A549 (cell line): ENCODE data around the gene SLC16A12. TPM values are rescaled to one million over a fixed set of nuclear protein-coding genes. Genes with fewer than 3 reads are reported as not detected.

Source experiments
- ATAC-seq, 2 experiments: fragments of 200-7000 bp in 1 of 2; fragments of >200 bp in 1 of 2; cut with Nextera tagmentation in 1 of 2; cut with Tn5 transposase in 1 of 2; 3 replicates each; pipeline versions ENCODE4 v1.8.0 to v1.9.1; 2018 to 2020; ENCODE audit warnings: mild to moderate bottlenecking in 1 of 2, moderate library complexity in 1 of 2
- CTCF ChIA-PET: fragments of 300-600 bp; sonication (Branson Sonifier 250); formaldehyde crosslinking; extraction: SDS; loops from one replicate; lab custom pipeline; 2021; ENCODE audit warnings: antibody characterized with exemption, inconsistent platforms; lab: Yijun Ruan, JAX
- POLR2A ChIA-PET: fragments of 350-600 bp; formaldehyde crosslinking; extraction: SDS; loops from one replicate; lab custom pipeline; 2021; ENCODE audit warnings: antibody characterized with exemption, inconsistent platforms; lab: Yijun Ruan, JAX
- DNase-seq, 2 experiments: peaks; one replicate each; pipeline versions ENCODE4 v3.0.0 to v3.0.0-alpha.2; 2011 to 2016; ENCODE audit warnings: low read depth in 1 of 2, low spot score in 1 of 2
- FAIRE-seq: peaks from 2 replicates; lab custom pipeline; 2011; peaks lifted over from hg19 to GRCh38; lab: Jason Lieb, UNC
- H3K27ac ChIP-seq, 2 experiments: fragments of >200 bp; sonication (Bioruptor Twin); formaldehyde crosslinking; 3 replicates each; pipeline ENCODE4 v1.5.1; 2016 to 2017
- H3K4me1 ChIP-seq: fragments of >200 bp; sonication (Bioruptor Twin); formaldehyde crosslinking; 3 replicates; pipeline ENCODE4 v1.6.1; 2016
- H3K4me2 ChIP-seq: fragments of >200 bp; sonication (Bioruptor Twin); formaldehyde crosslinking; 3 replicates; pipeline ENCODE4 v1.6.1; 2016
- H3K4me3 ChIP-seq: fragments of >200 bp; sonication (Bioruptor Twin); formaldehyde crosslinking; 3 replicates; pipeline ENCODE4 v1.5.1; 2016
- H3K9me3 ChIP-seq: fragments of >200 bp; sonication (Bioruptor Twin); formaldehyde crosslinking; 3 replicates; pipeline ENCODE4 v1.6.1; 2016
- CBX2 ChIP-seq: fragments of 200-600 bp; sonication (generic); IDR thresholded peaks from 2 replicates; pipeline ENCODE4 v1.6.1; 2016; ENCODE audit warnings: low read depth, mild to moderate bottlenecking, borderline replicate concordance
- CEBPB ChIP-seq, 2 experiments: fragments of >200 bp in 1 of 2; sonication (Bioruptor Twin) in 1 of 2; formaldehyde crosslinking in 1 of 2; IDR thresholded peaks; 2 replicates each; pipeline ENCODE4 v1.6.1; 2012 to 2016
- CHD2 ChIP-seq: fragments of 150-350 bp; IDR thresholded peaks from 2 replicates; pipeline ENCODE4 v1.6.1; 2014; ENCODE audit warnings: low read length; ENCODE audit not compliant: partially characterized antibody
- CHD4 ChIP-seq: fragments of 200-600 bp; sonication (generic); IDR thresholded peaks from 2 replicates; pipeline ENCODE4 v1.6.1; 2016; ENCODE audit warnings: antibody characterized with exemption, mild to moderate bottlenecking, borderline replicate concordance
- EHF ChIP-seq: fragments of 250-450 bp; sonication (Bioruptor Pico); IDR thresholded peaks from 2 replicates; pipeline ENCODE4 v1.5.0; 2020; ENCODE audit warnings: mild to moderate bottlenecking
- FOSB ChIP-seq: fragments of 250-450 bp; sonication (Bioruptor Pico); IDR thresholded peaks from 2 replicates; pipeline ENCODE4 v1.5.0; 2020; ENCODE audit warnings: mild to moderate bottlenecking, moderate library complexity
- FOSL2 ChIP-seq, 2 experiments: fragments of 450-650 bp in 1 of 2; fragments of >200 bp in 1 of 2; sonication (Bioruptor Twin) in 1 of 2; formaldehyde crosslinking; IDR thresholded peaks; 2 replicates each; pipeline versions ENCODE4 v1.5.0 to v1.6.1; 2016 to 2020; ENCODE audit warnings: mild to moderate bottlenecking in 1 of 2, moderate library complexity in 1 of 2
- HOXA7 ChIP-seq: fragments of 250-450 bp; sonication (Bioruptor Pico); IDR thresholded peaks from 2 replicates; pipeline ENCODE4 v1.5.0; 2020; ENCODE audit warnings: mild to moderate bottlenecking, moderate library complexity
- JUN ChIP-seq, 2 experiments: fragments of >200 bp; sonication (Bioruptor Twin); formaldehyde crosslinking; IDR thresholded peaks; 2 replicates in 1 of 2; 3 replicates in 1 of 2; pipeline ENCODE4 v1.6.1; 2016 to 2017
- JUNB ChIP-seq: fragments of >200 bp; sonication (Bioruptor Twin); formaldehyde crosslinking; IDR thresholded peaks from 2 replicates; pipeline ENCODE4 v1.6.1; 2016
- KDM1A ChIP-seq: fragments of 200-600 bp; sonication (generic); IDR thresholded peaks from 2 replicates; pipeline ENCODE4 v1.6.1; 2016; ENCODE audit warnings: low read depth, mild to moderate bottlenecking
- MAFK ChIP-seq: fragments of 450-650 bp; IDR thresholded peaks from 2 replicates; pipeline ENCODE4 v1.6.1; 2014; ENCODE audit not compliant: partially characterized antibody
- MAZ ChIP-seq: fragments of 150-350 bp; IDR thresholded peaks from 2 replicates; pipeline ENCODE4 v1.6.1; 2014; ENCODE audit warnings: antibody characterized with exemption, low read depth, low read length, borderline replicate concordance
- MYC ChIP-seq: IDR thresholded peaks from 2 replicates; pipeline ENCODE4 v1.6.1; 2012; ENCODE audit warnings: mild to moderate bottlenecking, inconsistent platforms, low read length, improper control_type of control experiment, borderline replicate concordance
- RARB ChIP-seq: fragments of 250-450 bp; sonication (Bioruptor Pico); IDR thresholded peaks from 2 replicates; pipeline ENCODE4 v1.8.0; 2021; ENCODE audit warnings: mild to moderate bottlenecking, moderate library complexity
- SMC3 ChIP-seq: fragments of >200 bp; sonication (Bioruptor Twin); formaldehyde crosslinking; IDR thresholded peaks from 3 replicates; pipeline ENCODE4 v1.6.1; 2018; ENCODE audit warnings: inconsistent platforms
- TFCP2L1 ChIP-seq: fragments of 250-450 bp; sonication (Bioruptor Pico); IDR thresholded peaks from 2 replicates; pipeline ENCODE4 v1.5.0; 2021; ENCODE audit warnings: mild to moderate bottlenecking
- TP53 ChIP-seq: fragments of 250-450 bp; sonication (Bioruptor Pico); IDR thresholded peaks from 2 replicates; pipeline ENCODE4 v1.5.0; 2021; ENCODE audit warnings: mild to moderate bottlenecking, moderate library complexity
- ZFP36 ChIP-seq: fragments of 450-650 bp; IDR thresholded peaks from 2 replicates; pipeline ENCODE4 v1.6.1; 2014; ENCODE audit warnings: borderline replicate concordance; ENCODE audit not compliant: partially characterized antibody
- ZNF302 ChIP-seq: fragments of 250-450 bp; sonication (Bioruptor Pico); IDR thresholded peaks from 2 replicates; pipeline ENCODE4 v1.9.0; 2021; ENCODE audit warnings: inconsistent platforms, mild to moderate bottlenecking, moderate library complexity
- ZSCAN20 ChIP-seq: fragments of 250-450 bp; sonication (Bioruptor Pico); IDR thresholded peaks from 2 replicates; pipeline ENCODE4 v1.8.0; 2022; ENCODE audit warnings: mild to moderate bottlenecking, moderate library complexity
- WGBS: methylation state at CpG from one replicate; pipeline ENCODE4 v1.1.6; 2017; ENCODE audit errors: missing lambda C conversion rate; 5-methylcytosine and 5-hydroxymethylcytosine counted together
- polyA plus RNA-seq, 4 experiments: library from polyadenylated mRNA; depleted of rRNA in 3 of 4; stranded (reverse); fragments of >200 nt; fragmentation: RNase III in 1 of 4; extraction: RNeasy Plus Mini Kit Qiagen cat#74134 plus additional on column Dnase treatment in 1 of 4; gene quantifications; 2 replicates in 3 of 4; 3 replicates in 1 of 4; pipeline ENCODE4 v1.2.3, GENCODE V29; 2011 to 2017
- TF ChIP-seq, protein P1 (sequence below): IDR thresholded peaks from 2 replicates; pipeline ENCODE4 v1.6.1; 2012
- TF ChIP-seq, protein P2 (sequence below): fragments of >200 bp; sonication (Bioruptor Twin); formaldehyde crosslinking; IDR thresholded peaks from 3 replicates; pipeline ENCODE4 v1.6.1; 2016
- TF ChIP-seq, protein P3 (sequence below): fragments of >200 bp; sonication (Bioruptor Twin); formaldehyde crosslinking; IDR thresholded peaks from 2 replicates; pipeline ENCODE4 v1.6.1; 2016

The SLC16A12 gene
- polyA plus RNA-seq, 2 of the 4 experiments (the other 2 are of a cell fraction) = 0.14 to 0.19 TPM

DNA sequence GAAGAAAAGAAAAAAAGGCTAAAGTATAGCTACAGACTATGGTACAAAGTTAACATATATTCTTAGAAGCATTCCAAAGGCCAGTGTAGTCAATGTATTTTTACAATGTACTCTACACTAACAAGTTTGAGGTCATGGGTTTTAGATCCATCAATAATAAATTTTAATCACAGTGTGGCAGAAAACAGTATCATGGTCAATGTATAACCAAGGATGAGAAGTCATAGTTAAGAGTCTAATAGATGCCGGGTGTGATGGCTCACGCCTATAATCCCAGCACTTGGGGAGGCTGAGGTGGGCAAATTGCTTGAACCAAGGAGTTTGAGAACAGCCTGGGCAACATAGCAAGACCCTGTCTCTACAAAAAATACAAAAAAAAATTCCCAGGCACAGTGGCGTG, 53.1 kb downstream of the SLC16A12 start:
- peaks cover 36% of the 10 kb centered on the region for H3K4me1 ChIP-seq
- no peak overlapping the region for H3K4me3 ChIP-seq
- H3K4me2 ChIP-seq = peak overlapping the region; percentile 52; the same call in 2 of the 3 replicates
- no peak for DNase-seq
- H3K27ac ChIP-seq = peak overlapping the region; percentile 70 to 73; a peak in 5 of 6 replicates
- TF ChIP-seq TP53 (CRISPR knock-in tag) = no peak
- TF ChIP-seq FOSB (CRISPR knock-in tag) = no peak
- TF ChIP-seq HOXA7 (CRISPR knock-in tag) = no peak
- no peak for TF ChIP-seq ZFP36
- TF ChIP-seq SMC3 = no peak
- no peak for TF ChIP-seq CHD4
- no peak for TF ChIP-seq CHD2
- TF ChIP-seq, protein P1, sequence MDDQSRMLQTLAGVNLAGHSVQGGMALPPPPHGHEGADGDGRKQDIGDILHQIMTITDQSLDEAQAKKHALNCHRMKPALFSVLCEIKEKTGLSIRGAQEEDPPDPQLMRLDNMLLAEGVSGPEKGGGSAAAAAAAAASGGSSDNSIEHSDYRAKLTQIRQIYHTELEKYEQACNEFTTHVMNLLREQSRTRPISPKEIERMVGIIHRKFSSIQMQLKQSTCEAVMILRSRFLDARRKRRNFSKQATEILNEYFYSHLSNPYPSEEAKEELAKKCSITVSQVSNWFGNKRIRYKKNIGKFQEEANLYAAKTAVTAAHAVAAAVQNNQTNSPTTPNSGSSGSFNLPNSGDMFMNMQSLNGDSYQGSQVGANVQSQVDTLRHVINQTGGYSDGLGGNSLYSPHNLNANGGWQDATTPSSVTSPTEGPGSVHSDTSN = no peak
- TF ChIP-seq, protein P2, sequence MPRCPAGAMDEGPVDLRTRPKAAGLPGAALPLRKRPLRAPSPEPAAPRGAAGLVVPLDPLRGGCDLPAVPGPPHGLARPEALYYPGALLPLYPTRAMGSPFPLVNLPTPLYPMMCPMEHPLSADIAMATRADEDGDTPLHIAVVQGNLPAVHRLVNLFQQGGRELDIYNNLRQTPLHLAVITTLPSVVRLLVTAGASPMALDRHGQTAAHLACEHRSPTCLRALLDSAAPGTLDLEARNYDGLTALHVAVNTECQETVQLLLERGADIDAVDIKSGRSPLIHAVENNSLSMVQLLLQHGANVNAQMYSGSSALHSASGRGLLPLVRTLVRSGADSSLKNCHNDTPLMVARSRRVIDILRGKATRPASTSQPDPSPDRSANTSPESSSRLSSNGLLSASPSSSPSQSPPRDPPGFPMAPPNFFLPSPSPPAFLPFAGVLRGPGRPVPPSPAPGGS = no peak
- ChIA-PET POLR2A (no interaction called here), CTCF (interaction anchor here (0.8 to 1.2 kb wide), 2 partner anchors 16 to 45 kb away, joined by 3 to 5 read pairs; no protein-coding TSS in a partner anchor)
- no peak for FAIRE-seq
- no peak for ATAC-seq
- H3K9me3 ChIP-seq = 0 out of 3 replicates have a peak, but pooled peaks cover 4% of the 10 kb centered on the region
- WGBS = 74% methylated on average over 3 of the region's 3 CpGs

DNA sequence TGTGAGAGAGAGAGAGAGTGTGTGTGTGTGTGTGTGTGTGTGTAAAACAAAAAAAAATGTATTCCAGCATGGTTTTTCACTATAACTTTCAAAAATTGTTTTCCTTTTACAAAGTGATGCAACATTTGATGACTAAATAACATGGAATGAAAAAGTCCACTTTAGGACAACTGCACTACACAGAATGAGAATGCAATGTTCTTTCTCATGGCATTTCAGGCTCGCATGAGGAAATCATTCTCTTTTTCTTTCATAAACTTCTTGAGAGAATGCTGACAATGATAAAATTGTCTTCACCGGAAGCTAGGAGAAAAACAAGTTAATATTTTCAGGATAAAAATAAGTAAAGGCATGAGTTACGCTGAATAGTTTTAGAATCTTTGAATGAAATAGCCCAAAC, 53.7 kb downstream of the SLC16A12 start:
- H3K27ac ChIP-seq = peak overlapping the region; percentile 29 to 70; a peak in 3 of 6 replicates
- CTCF ChIA-PET = no interaction called here
- peaks cover 42% of the 10 kb centered on the region for H3K4me1 ChIP-seq
- H3K9me3 ChIP-seq = 0 out of 3 replicates have a peak, but pooled peaks cover 4% of the 10 kb centered on the region
- ATAC-seq (peak; percentile 48 to 69; a peak in 3 of 6 replicates), FAIRE-seq (no peak), DNase-seq (peak; percentile 11 to 65)
- 30% methylated on average over 3 of the region's 3 CpGs for WGBS
- no peak overlapping the region for H3K4me3 ChIP-seq
- peak overlapping the region; percentile 52 for H3K4me2 ChIP-seq
- POLR2A ChIA-PET = no interaction called here
- TF ChIP-seq CBX2 = no peak
- TF ChIP-seq CEBPB (IDR thresholded peaks at IDR 0.05) = peak; percentile 80 to 93
- TF ChIP-seq TFCP2L1 = no peak
- TF ChIP-seq CHD2 = no peak
- TF ChIP-seq JUN (IDR thresholded peaks at IDR 0.05) = no peak
- no peak for TF ChIP-seq HOXA7 (CRISPR knock-in tag)
- peak; percentile 92 for TF ChIP-seq MAFK
- TF ChIP-seq EHF = no peak
- peak; percentile 69 for TF ChIP-seq JUNB
- TF ChIP-seq ZNF302 (CRISPR knock-in tag) = no peak
- TF ChIP-seq RARB (CRISPR knock-in tag) = no peak
- TF ChIP-seq MYC = no peak
- TF ChIP-seq ZFP36 = no peak
- peak; percentile 65; the same call in 1 of the 2 replicates for TF ChIP-seq FOSL2 (IDR thresholded peaks at IDR 0.05)
- peak; percentile 82 for TF ChIP-seq FOSL2 (CRISPR knock-in tag; IDR thresholded peaks at IDR 0.05)
- no peak for TF ChIP-seq MAZ
- no peak for TF ChIP-seq KDM1A
- TF ChIP-seq ZSCAN20 = no peak
- TF ChIP-seq, protein P3, sequence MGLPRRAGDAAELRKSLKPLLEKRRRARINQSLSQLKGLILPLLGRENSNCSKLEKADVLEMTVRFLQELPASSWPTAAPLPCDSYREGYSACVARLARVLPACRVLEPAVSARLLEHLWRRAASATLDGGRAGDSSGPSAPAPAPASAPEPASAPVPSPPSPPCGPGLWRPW = 0 out of 2 replicates have a peak, but pooled peaks have one; percentile 37
- TF ChIP-seq, all 56 proteins: peak for 5
